SH-SY5Y (cell line): ENCODE data around the gene FHIP2A.

ENCODE experiments used
- GATA2 ChIP-seq: IDR thresholded peaks from 2 replicates; pipeline ENCODE4 v1.6.1; 2011; ENCODE audit warnings: mild to moderate bottlenecking, low read depth, low read length
- GATA3 ChIP-seq: IDR thresholded peaks from 2 replicates; pipeline ENCODE4 v1.6.1; 2011; ENCODE audit warnings: low read depth, mild to moderate bottlenecking, low read length, moderate library complexity

FHIP2A gene, protein sequence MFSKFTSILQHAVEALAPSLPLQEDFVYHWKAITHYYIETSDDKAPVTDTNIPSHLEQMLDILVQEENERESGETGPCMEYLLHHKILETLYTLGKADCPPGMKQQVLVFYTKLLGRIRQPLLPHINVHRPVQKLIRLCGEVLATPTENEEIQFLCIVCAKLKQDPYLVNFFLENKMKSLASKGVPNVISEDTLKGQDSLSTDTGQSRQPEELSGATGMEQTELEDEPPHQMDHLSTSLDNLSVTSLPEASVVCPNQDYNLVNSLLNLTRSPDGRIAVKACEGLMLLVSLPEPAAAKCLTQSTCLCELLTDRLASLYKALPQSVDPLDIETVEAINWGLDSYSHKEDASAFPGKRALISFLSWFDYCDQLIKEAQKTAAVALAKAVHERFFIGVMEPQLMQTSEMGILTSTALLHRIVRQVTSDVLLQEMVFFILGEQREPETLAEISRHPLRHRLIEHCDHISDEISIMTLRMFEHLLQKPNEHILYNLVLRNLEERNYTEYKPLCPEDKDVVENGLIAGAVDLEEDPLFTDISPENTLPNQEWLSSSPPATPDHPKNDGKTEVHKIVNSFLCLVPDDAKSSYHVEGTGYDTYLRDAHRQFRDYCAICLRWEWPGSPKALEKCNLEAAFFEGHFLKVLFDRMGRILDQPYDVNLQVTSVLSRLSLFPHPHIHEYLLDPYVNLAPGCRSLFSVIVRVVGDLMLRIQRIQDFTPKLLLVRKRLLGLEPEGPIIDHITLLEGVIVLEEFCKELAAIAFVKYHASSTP

GRCh38 chr10:114821293-114821914 lies at the start of gene FHIP2A:
Gene FHIP2A, plus strand, starts transcription at chr10:114821780. Its CDS starts 299 bp downstream, at chr10:114822079.
- no peak for TF ChIP-seq GATA3
- no peak for TF ChIP-seq GATA2

- TF ChIP-seq GATA2 (no peak), GATA3 (no peak)
Observed at GRCh38 chr10:114772496-114773196, 48.9 kb upstream of the FHIP2A start.

- TF ChIP-seq GATA2 (no peak), GATA3 (no peak)
Observed at GRCh38 chr10:114773197-114773532, 48.4 kb upstream of the FHIP2A start.

GRCh38 chr10:114777415-114777814 lies 44.2 kb upstream of the FHIP2A start:
- no peak for TF ChIP-seq GATA2
- TF ChIP-seq GATA3: no peak

GRCh38 chr10:114779803-114780576 lies 41.6 kb upstream of the FHIP2A start:
- TF ChIP-seq GATA2: no peak
- no peak for TF ChIP-seq GATA3

DNA sequence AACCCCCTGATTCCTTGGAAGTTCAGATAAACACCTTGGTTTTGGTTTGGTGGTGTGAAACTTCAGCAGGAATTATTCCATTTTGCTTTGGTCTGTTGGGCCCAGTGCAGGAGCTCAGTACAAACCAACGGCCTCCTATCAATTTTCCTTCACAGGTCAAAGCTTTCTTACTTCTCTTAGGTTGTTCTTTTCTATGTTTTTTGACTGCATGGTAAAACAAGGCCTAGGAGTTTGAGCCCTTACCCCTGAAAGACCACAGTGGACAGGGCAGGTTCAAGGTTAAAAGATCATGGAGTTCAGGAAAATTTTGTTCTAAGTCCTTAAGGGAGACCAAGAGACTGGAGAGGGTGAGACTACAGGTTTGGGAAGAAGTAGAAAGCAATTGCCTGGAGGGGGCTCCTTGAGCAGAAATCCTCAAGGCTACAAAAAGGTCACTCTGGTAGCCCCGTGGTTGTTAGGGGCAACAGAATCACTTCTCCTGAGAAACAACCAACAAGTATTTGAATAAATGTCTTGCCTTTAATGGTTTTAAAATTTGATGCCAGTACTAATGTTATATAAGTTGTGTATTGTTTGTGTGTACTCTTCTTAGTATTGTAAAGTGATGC lies 40.9 kb upstream of the FHIP2A start:
- no peak for TF ChIP-seq GATA3
- TF ChIP-seq GATA2: no peak

- no peak for TF ChIP-seq GATA3
- no peak for TF ChIP-seq GATA2
Observed at GRCh38 chr10:114782666-114783065, 38.9 kb upstream of the FHIP2A start.

- TF ChIP-seq GATA3: no peak
- TF ChIP-seq GATA2: no peak
Observed at GRCh38 chr10:114783686-114784085, 37.9 kb upstream of the FHIP2A start.

GRCh38 chr10:114791768-114792167 lies 29.8 kb upstream of the FHIP2A start:
- TF ChIP-seq GATA2: no peak
- no peak for TF ChIP-seq GATA3

- no peak for TF ChIP-seq GATA3
- TF ChIP-seq GATA2: no peak
Observed at GRCh38 chr10:114795039-114795438, 26.5 kb upstream of the FHIP2A start.

DNA sequence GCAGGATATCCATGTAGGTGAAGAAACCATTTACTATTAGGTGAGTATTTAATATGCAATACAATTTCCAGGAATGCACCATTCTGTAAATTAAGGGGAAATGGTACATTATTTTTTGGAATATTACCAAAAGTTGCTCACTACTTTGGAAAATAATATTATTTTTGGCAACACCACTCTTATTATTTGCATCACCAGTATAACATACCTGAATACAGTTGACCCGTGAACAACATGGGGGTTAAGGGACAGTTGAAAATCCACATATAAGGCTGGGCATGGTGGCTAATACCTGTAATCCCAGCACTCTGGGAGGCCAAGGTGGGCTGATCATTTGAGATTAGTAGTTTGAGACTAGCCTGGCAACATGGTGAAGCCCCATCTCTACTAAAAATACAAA lies 21.2 kb upstream of the FHIP2A start:
- TF ChIP-seq GATA3 (no peak), GATA2 (no peak)

GRCh38 chr10:114801411-114801813 lies 20.2 kb upstream of the FHIP2A start:
- TF ChIP-seq GATA2: no peak
- TF ChIP-seq GATA3: no peak

- TF ChIP-seq GATA2 (no peak), GATA3 (no peak)
Observed at GRCh38 chr10:114802177-114802576, 19.4 kb upstream of the FHIP2A start.
